Activated naive CD4-positive, alpha-beta T cell treated with anti-CD3 and anti-CD28 coated beads, Interleukin-2, amount 10 ng/mL, durations not matched to agents 5 hours and 36 hours (primary cell): Measurements from ENCODE around the gene PPM1K. TPM values are rescaled to one million over a fixed set of nuclear protein-coding genes. Genes with fewer than 3 reads are reported as not detected.

ENCODE experiments used
- total RNA-seq, 2 experiments: library from RNA; stranded (reverse); gene quantifications; one replicate each; pipeline ENCODE4 v1.2.3, GENCODE V29; 2021

PPM1K gene
- total RNA-seq, result 10 to 100 TPM; 46.2 to 46.7 TPM

DNA sequence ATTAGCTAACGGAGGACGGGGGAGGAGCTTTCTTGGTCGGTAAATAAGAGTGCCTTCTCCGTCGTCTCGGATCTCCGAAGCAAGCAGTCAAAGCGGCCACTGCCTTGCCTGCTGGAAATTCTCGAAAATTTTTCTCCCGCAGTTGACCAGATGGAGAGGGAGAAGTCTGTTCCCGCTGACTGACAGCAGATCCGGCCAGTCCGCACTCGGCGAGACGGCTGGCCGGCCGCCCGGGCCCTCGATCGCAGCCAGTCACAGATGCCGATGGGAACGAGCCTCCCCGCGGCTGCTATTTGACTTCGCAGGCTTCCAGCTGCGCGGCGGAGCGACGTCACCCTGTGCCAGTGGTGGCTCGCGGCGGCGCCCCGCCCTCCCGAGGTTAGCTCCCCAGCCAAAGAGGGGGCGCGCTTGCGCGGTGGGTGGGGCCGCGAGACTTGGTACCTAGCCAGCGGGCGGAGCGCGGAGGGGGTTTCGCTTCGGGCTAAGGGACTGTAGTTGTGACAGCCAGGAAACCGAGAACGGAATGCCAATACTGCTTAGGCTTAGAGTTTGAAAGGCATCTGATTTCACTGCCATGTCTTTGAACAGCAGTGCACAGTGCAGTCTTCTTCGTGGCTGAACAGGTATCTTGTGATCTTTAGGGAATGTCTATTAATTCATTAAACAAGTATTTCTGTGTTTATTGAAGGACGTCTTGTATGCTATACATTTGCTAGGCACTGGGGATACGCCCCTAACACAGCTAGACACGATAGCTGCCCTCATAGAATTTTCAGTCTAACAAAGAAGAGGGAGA lies at the start of gene PPM1K:
PPM1K (minus strand) TSS at position 123 of the 796 bp plus-strand sequence. CDS start 5,978 bp downstream, outside the sequence.

Other genes with a start within 250 kb of the PPM1K start
- under 1 TPM; 0.43 TPM for gene ABCG2, start 125.9 kb downstream of the PPM1K start, total RNA-seq
- gene HERC6, start 94.3 kb upstream of the PPM1K start, total RNA-seq, result 10 to 100 TPM in 1 of 2 experiments, 1 to 10 TPM in 1; 8.2 to 10.4 TPM
- 10 to 100 TPM; 11.6 to 12.7 TPM for gene HERC5, start 172.6 kb upstream of the PPM1K start, total RNA-seq
- gene PYURF, start 239.2 kb upstream of the PPM1K start, total RNA-seq, result 10 to 100 TPM; 45.2 to 46.5 TPM